Medulla oblongata (tissue), 1 donor: ENCODE measurements around the gene FUT1.
"Not testable (repeated sequence)": the region's sequence is repeated elsewhere in the genome, so short reads cannot be mapped to it uniquely, and the experiment has no call there.

ENCODE experiments used
- DNase-seq: peaks from one replicate; pipeline ENCODE4 v3.0.0-alpha.2; 2015; ENCODE audit errors: extremely low spot score

Gene FUT1

GRCh38 chr19:48718106-48718505 lies 34.3 kb downstream of the FUT1 start:
- DNase-seq: not testable (repeated sequence)

GRCh38 chr19:48716562-48717291 lies 35.7 kb downstream of the FUT1 start:
- DNase-seq: peak; percentile 50

GRCh38 chr19:48715681-48716171 lies 36.7 kb downstream of the FUT1 start:
- no peak for DNase-seq

DNA sequence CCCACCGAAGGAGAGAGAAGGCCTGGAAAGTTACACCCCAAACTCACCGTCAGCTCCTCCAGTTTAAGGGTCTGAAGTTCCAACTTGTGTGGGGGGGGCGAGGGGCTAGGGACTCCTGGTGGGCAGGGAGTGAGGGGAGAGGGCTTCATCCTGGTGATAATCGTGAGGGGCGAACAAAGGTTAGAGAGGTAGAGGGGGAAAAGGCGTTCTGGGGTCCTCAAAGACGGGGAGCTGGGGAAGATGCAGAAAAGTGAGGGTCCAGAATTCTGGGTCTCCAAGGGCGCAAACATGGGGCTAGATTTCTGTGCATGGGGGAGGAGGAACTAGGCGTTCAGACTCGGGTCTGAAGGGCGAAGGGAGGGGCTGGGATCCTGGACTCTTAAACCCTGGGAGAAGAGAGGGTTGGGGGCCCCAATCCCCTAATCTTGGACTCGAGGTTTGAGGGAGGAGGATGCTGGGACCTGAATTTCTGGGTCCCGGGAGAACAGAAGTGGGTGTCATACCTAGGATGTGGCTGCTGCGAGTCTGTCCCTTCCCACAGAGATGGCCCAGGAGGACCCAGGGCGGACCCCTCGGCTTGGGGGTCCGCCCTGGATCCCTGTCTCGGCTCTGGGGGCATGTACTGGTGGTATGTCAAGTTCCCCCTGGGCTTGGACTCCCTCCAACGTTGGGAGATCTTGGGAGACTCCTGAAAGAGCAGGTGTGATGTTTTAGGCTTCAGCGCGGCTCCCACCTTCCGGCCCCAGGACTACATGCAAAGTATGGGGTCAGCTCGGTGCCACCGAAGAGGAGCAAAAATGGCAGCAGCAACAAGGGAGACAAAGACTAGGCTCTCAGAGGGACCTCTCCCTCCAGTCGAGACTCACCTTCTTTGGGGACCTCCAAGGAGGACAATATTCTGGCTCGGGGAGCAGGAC lies 37.4 kb downstream of the FUT1 start:
- no peak for DNase-seq

DNA sequence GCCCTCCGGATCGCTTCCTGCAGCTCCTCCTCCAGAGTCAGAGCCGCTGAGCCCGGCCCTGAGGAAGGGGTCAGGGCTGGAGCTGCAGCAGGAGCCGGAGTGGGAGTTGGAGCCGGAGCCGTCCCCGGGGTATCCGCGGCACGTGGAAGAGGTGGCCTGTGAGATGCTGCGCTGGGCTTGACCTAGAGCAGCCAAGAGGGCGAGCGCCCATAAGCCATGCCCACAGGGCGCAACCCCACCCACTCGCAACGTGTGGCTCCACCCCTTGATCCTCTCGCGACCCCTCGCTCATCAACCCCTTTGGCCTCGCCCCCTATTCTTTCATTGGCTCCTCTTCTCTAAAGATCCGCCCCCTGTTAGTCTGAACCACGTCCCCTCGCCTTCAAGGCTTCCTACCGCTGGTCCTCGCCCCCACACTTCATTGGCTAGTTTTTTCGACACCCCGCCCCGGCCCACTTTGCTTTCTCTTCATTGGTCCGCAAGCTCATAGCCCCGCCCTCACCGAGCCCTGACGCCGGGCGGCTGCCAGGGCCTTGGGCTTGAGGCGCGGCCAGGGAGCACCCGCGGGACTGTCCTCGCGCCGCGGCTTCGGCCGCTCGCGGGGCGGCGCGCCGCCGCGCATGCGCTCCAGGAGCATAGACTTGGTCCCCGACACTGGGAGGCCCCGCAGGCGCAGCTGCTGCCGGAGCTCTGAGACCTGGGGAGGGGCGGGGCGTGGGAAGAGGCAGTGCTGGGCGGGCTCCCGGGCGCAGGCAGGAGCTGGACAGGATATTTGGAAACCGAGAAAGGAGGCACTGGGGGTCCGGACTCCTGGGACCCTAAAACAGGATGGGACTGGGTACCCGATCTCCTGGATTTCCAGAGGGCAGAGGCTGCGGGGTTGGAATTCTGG lies 38.3 kb downstream of the FUT1 start:
- DNase-seq: peak; percentile 100

GRCh38 chr19:48713041-48713863 lies 39.2 kb downstream of the FUT1 start:
- DNase-seq: no peak

- no peak for DNase-seq
These were observed 41.3 kb downstream of the FUT1 start for GRCh38 chr19:48711106-48711662.

DNA sequence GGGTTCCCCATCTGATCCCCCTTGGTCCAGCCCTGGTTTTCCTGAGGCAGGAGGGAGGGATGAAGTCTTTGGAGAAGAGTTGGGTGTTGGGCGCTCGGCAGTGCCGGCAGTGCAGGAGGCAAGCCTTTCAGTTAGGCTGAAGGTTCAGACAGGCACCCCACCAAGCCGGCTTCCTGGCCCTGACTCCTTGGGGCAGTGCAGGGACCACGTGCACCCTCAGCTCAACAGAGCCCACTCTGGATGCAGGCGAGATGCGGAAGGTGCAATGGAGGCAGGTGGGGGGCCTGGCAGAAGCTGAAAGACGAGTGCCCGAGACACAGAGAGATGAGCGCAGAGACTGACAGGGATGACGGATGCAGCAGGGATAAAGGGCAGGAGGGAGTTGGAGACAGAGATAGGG lies 44.0 kb downstream of the FUT1 start:
- DNase-seq: no peak

GRCh38 chr19:48705431-48705830 lies 47.0 kb downstream of the FUT1 start:
- no peak for DNase-seq

DNA sequence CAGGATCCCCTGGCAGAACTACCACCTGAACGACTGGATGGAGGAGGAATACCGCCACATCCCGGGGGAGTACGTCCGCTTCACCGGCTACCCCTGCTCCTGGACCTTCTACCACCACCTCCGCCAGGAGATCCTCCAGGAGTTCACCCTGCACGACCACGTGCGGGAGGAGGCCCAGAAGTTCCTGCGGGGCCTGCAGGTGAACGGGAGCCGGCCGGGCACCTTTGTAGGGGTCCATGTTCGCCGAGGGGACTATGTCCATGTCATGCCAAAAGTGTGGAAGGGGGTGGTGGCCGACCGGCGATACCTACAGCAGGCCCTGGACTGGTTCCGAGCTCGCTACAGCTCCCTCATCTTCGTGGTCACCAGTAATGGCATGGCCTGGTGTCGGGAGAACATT lies 49.1 kb downstream of the FUT1 start:
- DNase-seq: no peak

DNA sequence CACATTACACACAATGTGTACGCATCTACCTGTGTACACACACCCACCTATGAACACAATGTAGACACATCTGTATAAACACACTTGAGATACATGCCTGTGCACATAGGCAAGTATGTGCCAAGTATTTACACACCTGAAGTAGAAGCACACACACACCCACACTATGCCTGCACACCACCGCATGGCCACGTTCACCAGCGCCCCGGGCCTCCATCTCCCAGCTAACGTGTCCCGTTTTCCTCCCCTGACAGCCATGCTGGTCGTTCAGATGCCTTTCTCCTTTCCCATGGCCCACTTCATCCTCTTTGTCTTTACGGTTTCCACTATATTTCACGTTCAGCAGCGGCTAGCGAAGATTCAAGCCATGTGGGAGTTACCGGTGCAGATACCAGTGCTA lies 49.7 kb downstream of the FUT1 start:
- DNase-seq: no peak

- no peak for DNase-seq
These were observed 54.4 kb downstream of the FUT1 start for GRCh38 chr19:48698046-48698445.
